Liver (tissue), 9 donors: ENCODE results near the gene WNK2. TPM values are rescaled to one million over a fixed set of nuclear protein-coding genes. Genes with fewer than 3 reads are reported as not detected.

Source experiments
- DNase-seq: peaks from one replicate; pipeline ENCODE4 v3.0.0-alpha.2; 2017; ENCODE audit warnings: low spot score
- H3K27ac ChIP-seq, 2 donors: one replicate each; pipeline ENCODE4 v1.7.0; 2013; ENCODE audit warnings: inconsistent platforms in 2 of 2, low read length in 2 of 2, control low read depth in 1 of 2, low read depth in 1 of 2, mild to moderate bottlenecking in 1 of 2
- H3K27me3 ChIP-seq, 4 donors: one replicate each; pipeline versions ENCODE4 v1.6.1 to v1.7.0; 2013; ENCODE audit warnings: low read length in 3 of 4, inconsistent platforms in 1 of 4, mild to moderate bottlenecking in 1 of 4, moderate library complexity in 1 of 4; ENCODE audit not compliant: control insufficient read depth in 4 of 4, insufficient read depth in 4 of 4
- H3K36me3 ChIP-seq, 4 donors: one replicate each; pipeline versions ENCODE4 v1.6.1 to v1.7.0; 2013; ENCODE audit warnings: low read length in 3 of 4, mild to moderate bottlenecking in 3 of 4, low read depth in 1 of 4, moderate library complexity in 1 of 4; ENCODE audit not compliant: control insufficient read depth in 4 of 4, insufficient read depth in 3 of 4
- H3K4me1 ChIP-seq, 4 donors: one replicate each; pipeline versions ENCODE4 v1.6.1 to v1.7.0; 2013; ENCODE audit warnings: low read length in 3 of 4, mild to moderate bottlenecking in 3 of 4, moderate library complexity in 1 of 4; ENCODE audit not compliant: control insufficient read depth in 4 of 4, insufficient read depth in 4 of 4
- H3K4me3 ChIP-seq, 3 donors: one replicate each; pipeline versions ENCODE4 v1.6.1 to v1.7.0; 2013; ENCODE audit warnings: low read length in 3 of 3, control low read depth in 1 of 3, low read depth in 1 of 3, mild to moderate bottlenecking in 1 of 3
- H3K9ac ChIP-seq, 2 donors: one replicate each; pipeline ENCODE4 v1.7.0; 2013; ENCODE audit warnings: low read length in 2 of 2, mild to moderate bottlenecking in 2 of 2, moderate library complexity in 2 of 2, control low read depth in 1 of 2, low read depth in 1 of 2
- H3K9me3 ChIP-seq, 4 donors: one replicate each; pipeline versions ENCODE4 v1.6.1 to v1.7.0; 2013; ENCODE audit warnings: low read length in 3 of 4; ENCODE audit not compliant: control insufficient read depth in 4 of 4
- EGR1 ChIP-seq, 2 donors: IDR thresholded peaks; 2 replicates each; pipeline ENCODE4 v1.6.1; 2016 to 2018; ENCODE audit warnings: antibody characterized with exemption in 2 of 2, low read depth in 2 of 2
- FOXA1 ChIP-seq: IDR thresholded peaks from 2 replicates; pipeline ENCODE4 v1.6.1; 2016; ENCODE audit warnings: antibody characterized with exemption
- FOXA2 ChIP-seq: IDR thresholded peaks from 2 replicates; pipeline ENCODE4 v1.6.1; 2016; ENCODE audit warnings: antibody characterized with exemption
- GABPA ChIP-seq, 2 donors: IDR thresholded peaks in 1 of 2; conservative IDR thresholded peaks in 1 of 2; 2 replicates each; pipeline ENCODE4 v1.6.1; 2016; ENCODE audit warnings: antibody characterized with exemption in 2 of 2, mild to moderate bottlenecking in 1 of 2, moderate library complexity in 1 of 2
- HNF4A ChIP-seq, 2 donors: conservative IDR thresholded peaks; 2 replicates each; pipeline ENCODE4 v1.6.1; 2016; ENCODE audit warnings: antibody characterized with exemption in 2 of 2, mild to moderate bottlenecking in 2 of 2
- HNF4G ChIP-seq: IDR thresholded peaks from 2 replicates; pipeline ENCODE4 v1.6.1; 2016; ENCODE audit warnings: antibody characterized with exemption
- JUND ChIP-seq, 2 donors: IDR thresholded peaks; 2 replicates each; pipeline ENCODE4 v1.6.1; 2016; ENCODE audit warnings: antibody characterized with exemption in 2 of 2
- NR2F2 ChIP-seq: IDR thresholded peaks from 2 replicates; pipeline ENCODE4 v1.6.1; 2016; ENCODE audit warnings: antibody characterized with exemption
- RAD21 ChIP-seq, 2 donors: IDR thresholded peaks; 2 replicates each; pipeline ENCODE4 v1.6.1; 2016; ENCODE audit warnings: antibody characterized with exemption in 2 of 2, mild to moderate bottlenecking in 2 of 2
- RXRA ChIP-seq, 2 donors: IDR thresholded peaks; 2 replicates each; pipeline ENCODE4 v1.6.1; 2017 to 2018; ENCODE audit warnings: antibody characterized with exemption in 2 of 2, mild to moderate bottlenecking in 1 of 2
- SP1 ChIP-seq: IDR thresholded peaks from 2 replicates; pipeline ENCODE4 v1.6.1; 2018; ENCODE audit warnings: antibody characterized with exemption, mild to moderate bottlenecking
- TAF1 ChIP-seq: conservative IDR thresholded peaks from 2 replicates; pipeline ENCODE4 v1.6.1; 2016; ENCODE audit warnings: antibody characterized with exemption, mild to moderate bottlenecking
- YY1 ChIP-seq: IDR thresholded peaks from 2 replicates; pipeline ENCODE4 v1.6.1; 2016; ENCODE audit warnings: antibody characterized with exemption, mild to moderate bottlenecking
- WGBS: extraction: QIAGEN DNeasy Blood & Tissue Kit; methylation state at CpG from one replicate; pipeline ENCODE4 v1.1.7; 2013; 5-methylcytosine and 5-hydroxymethylcytosine counted together
- polyA plus RNA-seq, 2 donors: library from polyadenylated mRNA; stranded (reverse) in 1 of 2; unstranded in 1 of 2; fragments of 200-250 nt in 1 of 2; fragments of >200 nt in 1 of 2; fragmentation: Nextera tagmentation in 1 of 2; extraction: Ambion mirVana in 1 of 2; gene quantifications; one replicate each; pipeline versions ENCODE4 v1.2.1 to v1.2.3, GENCODE V29; 2013 to 2015
- total RNA-seq, 2 donors: library from RNA; depleted of rRNA; stranded (reverse); fragments of >200 nt; gene quantifications; one replicate each; pipeline ENCODE4 v1.2.3, GENCODE V29; 2014
- TF ChIP-seq, protein P1 (sequence below): fragments of 150-350 bp; IDR thresholded peaks from 2 replicates; pipeline ENCODE4 v1.5.1; 2017; ENCODE audit warnings: improper control_type of control experiment, low read depth, low read length; ENCODE audit not compliant: missing input control
- TF ChIP-seq, protein P2 (sequence below): IDR thresholded peaks from 2 replicates; pipeline ENCODE4 v1.6.1; 2016; ENCODE audit warnings: antibody characterized with exemption
- TF ChIP-seq, protein P3 (sequence below): IDR thresholded peaks from 2 replicates; pipeline ENCODE4 v1.6.1; 2016; ENCODE audit warnings: antibody characterized with exemption, mild to moderate bottlenecking
- TF ChIP-seq, protein P4 (sequence below): IDR thresholded peaks from 2 replicates; pipeline ENCODE4 v1.6.1; 2016; ENCODE audit warnings: antibody characterized with exemption
- TF ChIP-seq, protein P5 (sequence below): IDR thresholded peaks from 2 replicates; pipeline ENCODE4 v1.6.1; 2016; ENCODE audit warnings: antibody characterized with exemption
- donor health status: healthy.
- donor health status: healthy.
- donor health status: healthy.
- donor health status: healthy.
- donor health status: healthy.

The WNK2 gene
- total and polyA plus RNA-seq, 4 donors, result 0.65 to 4.4 (median 1.7) TPM

DNA sequence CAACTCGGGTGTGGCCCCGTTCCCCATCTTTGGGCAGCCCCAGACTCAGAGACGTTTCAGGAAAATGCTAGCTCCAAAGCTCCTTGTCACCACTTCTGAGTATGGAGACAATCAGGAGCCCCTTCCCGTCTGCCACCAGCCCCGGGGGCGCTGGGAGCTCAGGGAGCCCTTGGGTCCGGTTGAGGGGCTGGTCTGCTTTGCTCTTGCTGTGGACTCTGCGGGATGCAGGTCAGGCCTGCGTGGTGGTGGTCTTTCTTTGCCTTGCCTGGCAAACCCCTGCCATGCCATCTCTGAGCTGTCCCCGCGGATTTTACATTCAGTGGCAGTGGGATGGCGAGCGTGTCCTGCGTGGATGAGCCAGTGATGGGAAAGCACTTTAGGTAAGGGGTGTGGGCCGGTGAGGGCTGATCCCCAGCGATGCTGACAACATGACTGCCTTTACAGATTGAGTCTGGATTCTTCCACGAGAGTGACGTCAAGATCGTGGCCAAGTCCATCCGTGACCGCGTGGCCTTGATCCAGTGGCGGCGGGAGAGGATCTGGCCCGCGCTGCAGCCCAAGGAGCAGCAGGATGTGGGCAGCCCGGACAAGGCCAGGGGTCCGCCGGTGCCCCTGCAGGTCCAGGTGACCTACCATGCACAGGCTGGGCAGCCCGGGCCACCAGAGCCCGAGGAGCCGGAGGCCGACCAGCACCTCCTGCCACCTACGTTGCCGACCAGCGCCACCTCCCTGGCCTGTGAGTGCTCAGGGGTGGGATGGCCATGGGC lies 63.3 kb downstream of the WNK2 start:
- Histone ChIP-seq H3K36me3 (no peaks in the 10 kb centered on the region), H3K9ac (no peak overlapping the region), H3K27me3 (peaks cover 0 to 3% (median 0%) of the 10 kb centered on the region in 4 donors), H3K4me3 (no peak overlapping the region), H3K9me3 (no peaks in the 10 kb centered on the region), H3K27ac (no peak overlapping the region), H3K4me1 (no peaks in the 10 kb centered on the region)
- 94% methylated on average over 36 of the region's 36 CpGs for WGBS
- no peak for TF ChIP-seq NR2F2
- no peak for TF ChIP-seq TAF1
- no peak for TF ChIP-seq EGR1 (IDR thresholded peaks at IDR 0.05; ENCODE audit: low read depth in 2 of 2)
- no peak for TF ChIP-seq FOXA2
- no peak for TF ChIP-seq HNF4G
- TF ChIP-seq JUND (IDR thresholded peaks at IDR 0.05), result no peak
- TF ChIP-seq FOXA1, result no peak
- TF ChIP-seq, protein P1, sequence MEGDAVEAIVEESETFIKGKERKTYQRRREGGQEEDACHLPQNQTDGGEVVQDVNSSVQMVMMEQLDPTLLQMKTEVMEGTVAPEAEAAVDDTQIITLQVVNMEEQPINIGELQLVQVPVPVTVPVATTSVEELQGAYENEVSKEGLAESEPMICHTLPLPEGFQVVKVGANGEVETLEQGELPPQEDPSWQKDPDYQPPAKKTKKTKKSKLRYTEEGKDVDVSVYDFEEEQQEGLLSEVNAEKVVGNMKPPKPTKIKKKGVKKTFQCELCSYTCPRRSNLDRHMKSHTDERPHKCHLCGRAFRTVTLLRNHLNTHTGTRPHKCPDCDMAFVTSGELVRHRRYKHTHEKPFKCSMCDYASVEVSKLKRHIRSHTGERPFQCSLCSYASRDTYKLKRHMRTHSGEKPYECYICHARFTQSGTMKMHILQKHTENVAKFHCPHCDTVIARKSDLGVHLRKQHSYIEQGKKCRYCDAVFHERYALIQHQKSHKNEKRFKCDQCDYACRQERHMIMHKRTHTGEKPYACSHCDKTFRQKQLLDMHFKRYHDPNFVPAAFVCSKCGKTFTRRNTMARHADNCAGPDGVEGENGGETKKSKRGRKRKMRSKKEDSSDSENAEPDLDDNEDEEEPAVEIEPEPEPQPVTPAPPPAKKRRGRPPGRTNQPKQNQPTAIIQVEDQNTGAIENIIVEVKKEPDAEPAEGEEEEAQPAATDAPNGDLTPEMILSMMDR, result no peak
- TF ChIP-seq YY1, result no peak
- TF ChIP-seq RXRA (IDR thresholded peaks at IDR 0.05), result no peak
- TF ChIP-seq, protein P2, sequence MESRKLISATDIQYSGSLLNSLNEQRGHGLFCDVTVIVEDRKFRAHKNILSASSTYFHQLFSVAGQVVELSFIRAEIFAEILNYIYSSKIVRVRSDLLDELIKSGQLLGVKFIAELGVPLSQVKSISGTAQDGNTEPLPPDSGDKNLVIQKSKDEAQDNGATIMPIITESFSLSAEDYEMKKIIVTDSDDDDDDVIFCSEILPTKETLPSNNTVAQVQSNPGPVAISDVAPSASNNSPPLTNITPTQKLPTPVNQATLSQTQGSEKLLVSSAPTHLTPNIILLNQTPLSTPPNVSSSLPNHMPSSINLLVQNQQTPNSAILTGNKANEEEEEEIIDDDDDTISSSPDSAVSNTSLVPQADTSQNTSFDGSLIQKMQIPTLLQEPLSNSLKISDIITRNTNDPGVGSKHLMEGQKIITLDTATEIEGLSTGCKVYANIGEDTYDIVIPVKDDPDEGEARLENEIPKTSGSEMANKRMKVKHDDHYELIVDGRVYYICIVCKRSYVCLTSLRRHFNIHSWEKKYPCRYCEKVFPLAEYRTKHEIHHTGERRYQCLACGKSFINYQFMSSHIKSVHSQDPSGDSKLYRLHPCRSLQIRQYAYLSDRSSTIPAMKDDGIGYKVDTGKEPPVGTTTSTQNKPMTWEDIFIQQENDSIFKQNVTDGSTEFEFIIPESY, result no peak
- TF ChIP-seq RAD21 (IDR thresholded peaks at IDR 0.05), result no peak
- TF ChIP-seq SP1, result no peak
- no peak for TF ChIP-seq HNF4A (conservative IDR thresholded peaks at IDR 0.05)
- TF ChIP-seq, protein P3, sequence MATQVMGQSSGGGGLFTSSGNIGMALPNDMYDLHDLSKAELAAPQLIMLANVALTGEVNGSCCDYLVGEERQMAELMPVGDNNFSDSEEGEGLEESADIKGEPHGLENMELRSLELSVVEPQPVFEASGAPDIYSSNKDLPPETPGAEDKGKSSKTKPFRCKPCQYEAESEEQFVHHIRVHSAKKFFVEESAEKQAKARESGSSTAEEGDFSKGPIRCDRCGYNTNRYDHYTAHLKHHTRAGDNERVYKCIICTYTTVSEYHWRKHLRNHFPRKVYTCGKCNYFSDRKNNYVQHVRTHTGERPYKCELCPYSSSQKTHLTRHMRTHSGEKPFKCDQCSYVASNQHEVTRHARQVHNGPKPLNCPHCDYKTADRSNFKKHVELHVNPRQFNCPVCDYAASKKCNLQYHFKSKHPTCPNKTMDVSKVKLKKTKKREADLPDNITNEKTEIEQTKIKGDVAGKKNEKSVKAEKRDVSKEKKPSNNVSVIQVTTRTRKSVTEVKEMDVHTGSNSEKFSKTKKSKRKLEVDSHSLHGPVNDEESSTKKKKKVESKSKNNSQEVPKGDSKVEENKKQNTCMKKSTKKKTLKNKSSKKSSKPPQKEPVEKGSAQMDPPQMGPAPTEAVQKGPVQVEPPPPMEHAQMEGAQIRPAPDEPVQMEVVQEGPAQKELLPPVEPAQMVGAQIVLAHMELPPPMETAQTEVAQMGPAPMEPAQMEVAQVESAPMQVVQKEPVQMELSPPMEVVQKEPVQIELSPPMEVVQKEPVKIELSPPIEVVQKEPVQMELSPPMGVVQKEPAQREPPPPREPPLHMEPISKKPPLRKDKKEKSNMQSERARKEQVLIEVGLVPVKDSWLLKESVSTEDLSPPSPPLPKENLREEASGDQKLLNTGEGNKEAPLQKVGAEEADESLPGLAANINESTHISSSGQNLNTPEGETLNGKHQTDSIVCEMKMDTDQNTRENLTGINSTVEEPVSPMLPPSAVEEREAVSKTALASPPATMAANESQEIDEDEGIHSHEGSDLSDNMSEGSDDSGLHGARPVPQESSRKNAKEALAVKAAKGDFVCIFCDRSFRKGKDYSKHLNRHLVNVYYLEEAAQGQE, result no peak
- TF ChIP-seq, protein P4, sequence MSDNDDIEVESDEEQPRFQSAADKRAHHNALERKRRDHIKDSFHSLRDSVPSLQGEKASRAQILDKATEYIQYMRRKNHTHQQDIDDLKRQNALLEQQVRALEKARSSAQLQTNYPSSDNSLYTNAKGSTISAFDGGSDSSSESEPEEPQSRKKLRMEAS, result no peak
- TF ChIP-seq GABPA (IDR thresholded peaks at IDR 0.05 in 1 of 2, conservative IDR thresholded peaks at IDR 0.05 in 1 of 2), result no peak
- TF ChIP-seq, protein P5, sequence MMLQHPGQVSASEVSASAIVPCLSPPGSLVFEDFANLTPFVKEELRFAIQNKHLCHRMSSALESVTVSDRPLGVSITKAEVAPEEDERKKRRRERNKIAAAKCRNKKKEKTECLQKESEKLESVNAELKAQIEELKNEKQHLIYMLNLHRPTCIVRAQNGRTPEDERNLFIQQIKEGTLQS, result no peak
- no peak for DNase-seq
